Liver (tissue), 3 donors: Measurements from ENCODE around the gene FAM168B.

Experiments used
- CTCF ChIP-seq: fragments of 150-350 bp; IDR thresholded peaks from 2 replicates; pipeline ENCODE4 v1.5.1; 2017; ENCODE audit warnings: improper control_type of control experiment, low read depth, low read length; ENCODE audit not compliant: missing input control
- TAF1 ChIP-seq: conservative IDR thresholded peaks from 2 replicates; pipeline ENCODE4 v1.6.1; 2016; ENCODE audit warnings: antibody characterized with exemption, mild to moderate bottlenecking
- donor health status: healthy.
- donor health status: healthy.

- TF ChIP-seq CTCF (no peak), TAF1 (no peak)
Measured at GRCh38 chr2:131022731-131023130, 70.5 kb downstream of the FAM168B start.
